GM12865 (cell line): Measurements from ENCODE around the gene INSIG2.

ENCODE experiments used
- DNase-seq: peaks from one replicate; pipeline ENCODE4 v3.0.0; 2010; ENCODE audit warnings: low read depth
- H3K4me3 ChIP-seq: 2 replicates; pipeline ENCODE4 v1.5.1; 2011; ENCODE audit warnings: mild to moderate bottlenecking, low read depth, low read length, control low read depth
- TF ChIP-seq, protein P1 (sequence below): IDR thresholded peaks from 2 replicates; pipeline ENCODE4 v1.5.1; 2011; ENCODE audit warnings: low read length, control low read depth, low read depth, inconsistent platforms; ENCODE audit not compliant: insufficient read depth; ENCODE audit errors: missing control alignments

INSIG2 gene

DNA sequence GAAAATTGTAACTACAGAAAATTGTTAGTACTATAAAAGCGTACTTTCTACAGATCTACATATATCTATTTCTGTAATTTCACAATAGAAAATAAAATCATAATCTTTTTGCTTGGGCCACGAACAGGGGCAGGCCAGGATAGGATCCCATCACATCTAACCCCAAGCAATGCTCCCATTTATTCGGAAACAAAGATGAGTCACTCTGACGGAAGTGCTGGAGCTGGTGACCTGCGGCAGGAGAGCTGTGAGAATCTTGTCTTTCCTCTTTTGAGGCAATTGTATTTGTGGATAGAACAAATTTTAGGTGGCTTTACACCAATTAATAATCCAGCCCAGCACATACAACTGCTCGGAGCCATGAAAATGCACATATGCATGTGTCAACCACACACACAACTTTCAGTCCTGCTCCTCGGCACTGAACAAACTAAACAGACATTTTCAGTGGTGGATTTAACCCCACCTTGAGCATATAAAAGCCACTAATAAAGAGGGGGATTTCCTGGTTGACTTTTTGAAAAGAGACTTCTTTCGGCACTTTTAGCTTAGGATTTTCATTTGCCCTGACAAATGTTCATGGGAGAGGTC is 22.3 kb upstream of the INSIG2 start:
- DNase-seq, result no peak
- TF ChIP-seq, protein P1, sequence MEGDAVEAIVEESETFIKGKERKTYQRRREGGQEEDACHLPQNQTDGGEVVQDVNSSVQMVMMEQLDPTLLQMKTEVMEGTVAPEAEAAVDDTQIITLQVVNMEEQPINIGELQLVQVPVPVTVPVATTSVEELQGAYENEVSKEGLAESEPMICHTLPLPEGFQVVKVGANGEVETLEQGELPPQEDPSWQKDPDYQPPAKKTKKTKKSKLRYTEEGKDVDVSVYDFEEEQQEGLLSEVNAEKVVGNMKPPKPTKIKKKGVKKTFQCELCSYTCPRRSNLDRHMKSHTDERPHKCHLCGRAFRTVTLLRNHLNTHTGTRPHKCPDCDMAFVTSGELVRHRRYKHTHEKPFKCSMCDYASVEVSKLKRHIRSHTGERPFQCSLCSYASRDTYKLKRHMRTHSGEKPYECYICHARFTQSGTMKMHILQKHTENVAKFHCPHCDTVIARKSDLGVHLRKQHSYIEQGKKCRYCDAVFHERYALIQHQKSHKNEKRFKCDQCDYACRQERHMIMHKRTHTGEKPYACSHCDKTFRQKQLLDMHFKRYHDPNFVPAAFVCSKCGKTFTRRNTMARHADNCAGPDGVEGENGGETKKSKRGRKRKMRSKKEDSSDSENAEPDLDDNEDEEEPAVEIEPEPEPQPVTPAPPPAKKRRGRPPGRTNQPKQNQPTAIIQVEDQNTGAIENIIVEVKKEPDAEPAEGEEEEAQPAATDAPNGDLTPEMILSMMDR, result no peak
- H3K4me3 ChIP-seq, result no peak overlapping the region

DNA sequence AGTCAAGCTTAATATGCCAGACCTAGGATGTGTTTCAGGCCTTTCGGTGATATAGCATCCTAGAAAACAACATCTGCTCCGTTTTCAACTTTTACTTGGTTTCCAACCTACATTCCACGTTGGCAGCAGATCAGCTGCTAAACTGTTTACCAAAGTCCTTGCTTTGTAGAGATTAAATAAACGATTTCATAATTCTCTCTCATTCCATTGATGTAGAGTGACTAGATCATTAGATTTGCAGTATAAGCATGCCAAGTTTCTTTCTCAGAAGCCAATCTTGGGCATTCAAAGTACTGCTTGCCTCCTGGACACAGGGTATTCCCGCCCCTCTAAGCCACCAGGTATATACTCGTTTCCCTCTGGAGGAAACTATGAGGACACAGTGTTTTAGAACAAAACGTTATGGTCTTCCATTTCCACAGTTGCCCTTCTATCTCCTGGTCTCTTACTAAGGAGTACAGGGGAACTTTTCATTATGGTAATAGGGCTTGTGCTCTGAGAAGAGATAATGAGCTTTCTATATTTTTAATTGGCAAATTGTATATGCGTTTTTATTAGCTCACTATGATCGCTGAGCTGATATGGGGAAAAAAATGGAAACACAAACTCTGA is 10.5 kb upstream of the INSIG2 start:
- DNase-seq, result no peak
- TF ChIP-seq, protein P1, result no peak
- H3K4me3 ChIP-seq, result no peak overlapping the region

DNA sequence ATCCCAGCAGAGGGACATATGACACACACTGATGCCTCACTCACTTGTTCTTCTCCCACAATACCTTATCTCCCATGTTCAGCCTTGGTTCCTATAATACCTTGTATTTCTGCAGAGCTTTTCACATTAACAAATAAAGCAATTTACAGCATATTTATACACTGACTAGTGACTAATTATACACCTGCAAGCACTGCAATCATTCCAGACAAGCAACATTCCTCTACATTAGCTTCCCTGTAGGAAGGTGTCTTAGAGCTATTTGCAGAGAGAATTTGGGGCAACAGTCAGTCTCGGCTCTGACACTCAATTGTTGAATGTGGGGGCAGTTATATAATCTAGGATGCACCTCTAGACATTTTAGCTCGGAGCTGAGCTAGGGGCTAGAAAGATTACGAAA is 9.5 kb upstream of the INSIG2 start:
- no peak overlapping the region for H3K4me3 ChIP-seq
- TF ChIP-seq, protein P1, result no peak

DNA sequence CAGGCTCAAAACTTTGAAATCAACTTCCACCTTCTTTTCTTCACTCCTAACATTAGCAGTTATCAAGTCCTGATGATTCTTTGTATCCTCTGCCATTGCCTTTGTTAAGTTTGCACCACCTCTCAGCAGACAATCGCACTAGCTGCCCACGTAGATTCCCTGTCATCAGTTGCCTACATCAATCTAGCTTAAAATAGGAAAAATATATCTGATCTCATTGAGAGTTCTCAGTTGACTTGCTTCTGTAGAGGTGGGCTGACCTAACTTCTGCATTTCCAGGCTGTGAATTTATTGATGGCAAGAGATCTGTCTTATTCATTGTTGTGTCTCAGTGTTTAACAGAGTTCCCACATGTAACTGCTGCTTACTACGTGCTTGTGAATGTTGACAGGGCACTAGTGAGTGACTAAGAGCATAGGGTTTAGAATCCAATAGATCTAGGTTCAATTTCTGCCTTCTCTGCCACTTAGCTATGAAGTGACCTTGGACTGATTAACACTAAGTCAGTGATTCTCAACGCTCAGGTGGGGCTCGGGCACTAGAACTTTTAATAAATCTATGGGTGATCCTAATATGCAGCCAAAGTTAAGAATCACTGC is 3.7 kb upstream of the INSIG2 start:
- DNase-seq, result no peak

More for the DNA sequence above, 9.5 kb upstream of the INSIG2 start:
- DNase-seq, result no peak

DNA sequence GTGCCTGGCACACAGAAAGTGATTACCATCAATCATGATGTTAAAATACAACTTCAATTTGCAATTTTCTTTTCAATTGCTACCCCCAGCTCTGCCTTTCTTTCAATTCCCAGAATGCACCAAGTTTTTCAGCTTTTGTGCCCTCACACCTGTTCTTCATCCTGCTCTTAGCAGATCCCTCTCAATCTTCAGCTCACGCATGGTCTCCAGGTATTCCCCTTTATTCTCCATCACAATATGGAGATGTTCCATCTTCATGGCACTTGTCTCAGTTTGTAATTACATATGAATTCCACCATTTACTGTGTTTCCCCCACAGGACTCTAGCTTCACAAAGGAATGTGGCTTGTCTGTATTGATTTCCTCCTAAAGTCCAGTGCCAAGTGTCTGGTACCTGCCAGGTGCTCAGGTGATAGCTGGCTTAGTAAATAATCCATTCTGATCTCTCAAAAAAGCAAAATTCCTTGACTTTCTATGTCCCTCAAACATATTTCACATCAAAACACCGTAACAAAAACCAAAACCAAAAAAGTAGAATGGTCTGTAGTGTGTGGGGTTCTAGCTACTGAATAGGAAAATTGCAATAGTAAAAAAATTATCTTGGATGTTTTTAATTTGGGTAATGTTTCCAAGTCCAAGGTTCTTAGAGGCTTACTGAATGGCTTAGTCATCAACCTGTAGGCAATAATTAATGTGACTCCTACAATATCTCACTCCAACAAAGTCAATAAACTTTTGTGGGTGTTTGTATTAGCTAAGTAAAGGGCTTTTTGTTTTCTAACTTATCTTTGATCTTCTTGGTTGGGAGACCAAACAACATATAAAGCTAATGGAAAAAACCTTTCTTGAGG is 2.9 kb upstream of the INSIG2 start:
- no peak for DNase-seq
- H3K4me3 ChIP-seq, result no peak overlapping the region
- TF ChIP-seq, protein P1, result no peak

More for the DNA sequence above, 3.7 kb upstream of the INSIG2 start:
- H3K4me3 ChIP-seq, result no peak overlapping the region
- TF ChIP-seq, protein P1, result no peak

DNA sequence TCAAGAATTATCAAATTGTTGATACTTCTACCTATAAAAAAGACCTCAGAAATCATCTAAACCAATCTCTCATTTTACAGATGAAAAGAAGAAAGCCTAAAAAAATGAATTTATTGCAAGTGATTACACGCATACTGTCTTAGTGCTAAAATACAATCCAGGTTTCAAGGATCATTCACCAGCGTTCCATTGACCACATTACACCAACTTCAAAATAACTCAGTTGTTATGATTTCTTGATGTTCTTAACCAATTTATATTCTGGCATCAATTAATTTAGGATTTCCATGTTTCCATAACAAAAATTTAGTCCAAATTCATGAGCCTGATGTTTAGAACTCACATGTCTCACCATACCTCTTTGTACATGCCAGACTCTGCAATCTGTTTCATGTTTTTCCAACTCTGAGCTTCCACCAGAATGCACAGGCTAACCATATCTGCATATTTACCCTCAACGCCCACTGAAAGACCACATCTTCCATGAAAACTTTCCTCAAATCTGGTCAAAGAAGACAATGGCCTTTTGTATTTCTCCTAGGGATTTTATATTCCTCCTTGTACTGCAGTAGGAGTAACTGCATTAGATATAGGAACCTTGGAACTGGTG is 2.1 kb upstream of the INSIG2 start:
- H3K4me3 ChIP-seq, result no peak overlapping the region
- DNase-seq, result no peak
- TF ChIP-seq, protein P1, result no peak
